HPDE6-E6E7 (cell line): Measurements from ENCODE around the gene PIEZO1.
"Not testable (repeated sequence)": the region's sequence is repeated elsewhere in the genome, so short reads cannot be mapped to it uniquely, and the experiment has no call there.

Experiments
- DNase-seq: peaks from one replicate; pipeline ENCODE4 v3.0.0; 2011; ENCODE audit warnings: missing footprints; ENCODE audit errors: extremely low spot score

The PIEZO1 gene

DNA sequence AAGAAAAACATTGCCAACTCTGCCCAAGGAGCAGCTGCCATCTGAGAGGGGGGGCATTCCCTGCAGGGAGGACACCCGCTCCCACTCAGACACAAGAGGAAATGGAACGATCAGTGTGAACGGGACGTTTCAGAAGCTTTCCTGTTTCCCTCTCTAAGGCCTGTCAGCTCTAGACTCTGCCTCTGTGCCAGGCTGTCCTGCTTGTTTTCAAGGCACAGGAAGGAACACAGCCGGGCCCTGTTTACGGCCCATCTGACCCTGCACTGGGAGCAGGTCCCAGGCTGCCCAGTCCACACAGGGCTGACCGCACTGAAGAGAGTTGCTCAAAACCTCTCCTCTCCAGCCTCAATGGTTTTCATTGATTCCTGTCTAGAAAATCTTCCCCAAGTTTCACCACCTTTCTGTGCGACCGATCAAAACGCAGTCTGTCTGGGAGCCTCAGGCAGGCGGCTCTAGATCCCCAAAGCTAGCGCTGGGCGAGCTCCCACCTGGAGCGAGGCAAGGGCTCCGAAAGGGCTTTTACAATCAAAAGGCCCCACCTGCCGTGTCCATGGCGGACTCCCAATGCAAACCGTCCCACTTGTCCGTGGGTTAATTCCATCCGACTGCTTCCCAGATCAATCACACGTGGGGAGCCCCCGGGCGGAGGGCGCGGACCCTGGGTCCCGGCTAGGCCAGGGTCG lies 1.5 kb downstream of the PIEZO1 start:
- no peak for DNase-seq

DNA sequence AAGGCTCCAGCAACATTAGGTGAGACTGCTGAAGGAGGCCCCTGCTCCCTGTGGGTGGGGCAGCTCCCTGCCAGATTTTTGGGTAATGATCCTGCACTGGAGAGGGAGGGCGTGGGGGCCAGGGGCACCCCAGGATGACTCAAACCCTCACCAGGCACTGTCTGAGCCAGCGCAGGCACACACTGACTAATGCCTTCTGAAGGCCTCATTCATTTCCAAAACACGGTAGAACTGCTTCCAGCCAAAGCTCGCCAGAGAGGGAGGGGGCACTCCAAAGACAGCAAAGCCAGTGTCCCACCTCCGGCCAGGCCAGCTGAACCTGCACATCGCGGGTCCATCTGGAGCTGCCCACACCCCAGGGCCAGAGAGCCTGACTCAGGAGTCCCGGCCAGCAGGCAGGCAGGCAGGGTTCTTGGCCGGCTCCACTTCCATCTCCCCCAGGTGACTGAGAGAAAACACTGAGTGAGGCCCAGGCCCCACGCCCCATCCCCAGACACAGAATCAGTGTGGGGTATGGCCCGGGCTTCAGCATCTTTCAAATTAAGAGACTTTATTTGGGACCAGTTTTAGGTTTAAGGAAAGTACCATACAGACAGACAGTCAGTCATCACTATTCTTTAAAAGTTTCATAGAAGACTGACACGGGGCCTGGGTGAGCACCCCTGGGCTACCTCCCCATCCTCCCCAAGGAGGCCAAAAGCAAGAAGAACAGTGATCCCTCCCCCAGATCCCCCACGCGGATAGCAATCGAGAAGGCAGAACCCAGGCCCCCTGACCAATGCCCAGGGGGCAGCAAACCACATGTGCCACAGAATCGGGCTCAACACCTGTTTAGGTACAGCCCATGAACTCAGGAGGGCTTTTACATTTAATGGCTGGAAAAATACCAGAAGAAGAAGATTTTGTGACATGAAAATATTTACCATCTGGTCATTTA lies 2.3 kb downstream of the PIEZO1 start:
- peak; percentile 92 for DNase-seq

DNA sequence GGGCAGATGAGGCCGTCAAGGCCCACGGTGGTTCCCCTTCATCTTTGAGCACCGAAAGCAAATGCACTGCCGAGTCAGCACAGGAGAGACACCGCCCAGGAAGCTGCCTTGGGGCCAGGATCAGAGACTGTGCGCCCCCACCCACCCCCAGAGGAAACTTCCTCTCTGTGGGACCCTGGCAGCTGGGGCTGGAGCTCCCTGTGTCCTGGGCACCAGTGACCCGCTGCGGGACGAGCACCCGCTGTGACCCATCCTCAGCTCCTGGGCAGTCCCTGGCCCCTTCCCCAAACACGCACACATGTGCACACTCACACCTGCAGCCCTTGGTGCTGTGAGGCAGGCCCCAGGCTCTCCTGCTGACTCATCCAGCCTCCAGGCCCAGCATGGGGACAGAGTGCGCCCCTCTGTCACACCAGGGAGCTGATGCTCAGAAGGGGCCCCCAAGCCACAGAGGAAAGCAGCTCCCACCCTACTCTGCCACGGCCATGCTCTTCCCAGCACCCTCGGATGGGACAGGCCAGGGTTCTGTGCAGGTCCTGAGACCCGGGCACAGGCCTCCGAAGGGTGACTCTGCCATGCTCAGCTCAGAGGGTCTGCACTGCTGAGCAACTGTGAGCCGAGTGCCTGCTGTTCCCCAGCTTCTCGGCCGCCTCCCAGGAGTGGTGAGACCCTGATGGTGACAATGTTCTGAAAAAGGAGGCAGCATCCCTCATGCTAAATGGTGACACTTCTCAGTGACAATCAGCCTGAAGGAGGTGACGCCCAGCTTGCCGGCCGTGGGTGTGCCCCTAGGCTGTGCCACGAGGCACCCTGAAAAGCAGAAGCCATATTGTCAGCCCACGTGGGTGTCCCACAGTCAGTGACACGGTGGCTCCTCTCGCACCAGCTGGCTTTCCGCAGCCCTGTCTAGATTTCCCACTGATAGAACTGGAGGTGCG lies 3.6 kb downstream of the PIEZO1 start:
- DNase-seq: no peak

DNA sequence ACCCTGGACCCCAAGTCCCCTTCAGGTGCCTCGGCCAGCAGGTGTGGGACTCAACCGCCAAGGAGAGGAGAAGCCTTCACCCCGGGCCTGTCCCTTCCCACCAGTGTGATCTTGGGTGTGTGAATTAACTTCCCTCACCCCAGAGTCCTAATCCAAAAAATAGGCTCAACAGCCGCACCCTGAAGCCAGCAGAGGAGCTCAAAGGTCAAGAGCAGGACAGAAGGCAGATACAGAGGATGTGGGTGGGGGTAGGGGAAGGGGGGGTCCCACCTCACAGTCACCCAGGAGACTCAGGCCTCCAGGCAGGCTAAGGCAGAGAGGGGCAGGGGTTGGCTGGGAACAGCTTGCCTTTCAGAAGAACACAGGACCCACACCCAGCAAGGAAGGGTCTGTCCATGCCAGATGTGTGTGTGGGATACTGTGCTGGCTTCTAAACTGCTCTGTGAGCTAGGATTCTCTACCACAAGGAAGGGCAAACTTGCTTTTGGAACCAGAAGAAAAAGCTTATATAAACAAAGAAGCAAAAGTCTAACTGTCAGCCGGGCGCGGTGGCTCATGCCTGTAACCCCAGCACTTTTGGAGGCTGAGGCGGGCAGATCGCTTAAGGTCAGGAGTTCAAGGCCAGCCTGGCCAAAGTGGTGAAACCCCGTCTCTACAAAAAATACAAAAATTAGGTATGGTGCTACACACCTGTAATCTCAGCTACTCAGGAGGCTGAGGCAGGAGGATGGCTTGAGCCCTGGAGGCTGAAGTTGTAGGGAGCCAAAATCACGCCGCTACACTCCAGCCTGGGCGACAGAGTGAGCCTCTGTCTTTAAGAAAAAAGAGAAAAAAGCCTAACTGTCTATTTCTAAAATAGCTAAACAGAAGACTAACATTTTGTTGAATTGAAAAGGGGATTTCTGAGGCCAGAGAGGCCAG lies 4.6 kb downstream of the PIEZO1 start:
- no peak for DNase-seq

DNA sequence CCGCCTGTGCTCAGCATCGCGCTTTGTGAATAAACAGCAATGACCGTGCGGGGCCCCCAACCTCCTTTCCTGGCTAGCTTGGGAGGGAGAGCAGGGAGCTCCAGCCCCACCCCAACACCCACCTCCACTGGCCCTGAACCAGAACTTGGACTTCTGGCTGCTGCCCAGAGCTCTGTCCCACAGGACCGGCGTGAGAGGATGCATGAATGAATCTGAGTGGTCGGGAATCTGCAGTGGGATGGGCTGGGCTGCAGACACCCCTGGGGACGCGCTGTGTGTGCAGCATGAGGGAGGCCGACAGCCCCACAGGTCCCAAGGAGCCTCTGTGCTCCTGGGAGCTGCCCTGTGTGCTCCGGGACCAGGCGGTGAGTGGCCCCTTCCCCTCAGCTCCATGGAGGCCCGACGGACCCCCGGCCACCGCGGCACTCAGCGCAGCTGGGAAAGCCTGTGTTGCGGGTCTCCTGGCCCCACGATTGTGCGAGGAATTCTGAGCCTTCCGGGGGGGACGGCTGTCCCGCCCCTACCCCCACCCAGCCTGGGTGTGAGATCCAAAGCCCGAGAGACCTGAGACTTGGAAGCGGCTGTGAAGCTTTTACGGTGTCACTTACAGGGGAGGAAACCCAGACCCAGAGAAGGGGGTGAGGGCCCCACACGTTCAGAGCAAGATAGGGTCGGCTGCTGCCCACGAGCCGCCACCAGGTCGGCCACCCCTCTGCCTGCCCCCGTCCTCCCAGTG lies 5.4 kb downstream of the PIEZO1 start:
- DNase-seq: no peak

DNA sequence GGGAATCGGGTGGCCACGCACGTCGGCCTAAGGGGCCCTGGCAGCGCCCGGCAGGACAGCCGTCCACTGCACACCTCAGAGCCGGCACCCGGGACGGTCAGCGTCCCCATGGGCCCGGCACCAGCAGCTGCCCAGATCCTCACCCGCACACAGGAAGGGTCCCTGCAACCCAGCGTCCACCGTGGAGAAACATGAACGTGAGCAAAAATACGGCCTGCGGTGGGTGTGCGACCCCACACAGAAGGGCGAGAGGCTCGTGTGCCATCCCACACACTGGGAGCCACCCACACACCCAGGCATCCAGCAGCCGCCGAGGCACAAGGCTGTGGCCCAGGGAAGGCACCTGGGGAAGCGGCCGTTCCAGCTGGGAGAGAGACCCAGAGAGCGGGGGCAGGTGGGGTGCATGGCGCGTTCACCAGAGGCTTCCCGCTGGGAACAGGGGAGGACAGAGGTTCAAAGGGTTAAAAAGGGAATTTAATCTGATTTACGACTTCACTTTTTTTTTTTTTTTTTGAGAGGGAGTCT lies 6.4 kb downstream of the PIEZO1 start:
- DNase-seq: no peak

DNA sequence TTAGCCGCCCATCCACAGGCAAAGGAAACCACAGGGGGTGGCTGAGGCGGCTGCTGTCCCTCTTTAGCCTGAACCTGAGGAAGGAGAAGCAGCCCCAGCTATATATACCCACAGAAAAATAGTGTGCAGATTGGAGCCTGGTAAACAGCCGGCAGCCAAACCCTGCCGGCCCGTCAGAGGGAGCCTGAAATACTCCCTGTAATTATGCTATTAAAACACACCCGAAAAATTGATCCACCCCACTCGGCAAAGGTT lies 6.8 kb downstream of the PIEZO1 start:
- no peak for DNase-seq

DNA sequence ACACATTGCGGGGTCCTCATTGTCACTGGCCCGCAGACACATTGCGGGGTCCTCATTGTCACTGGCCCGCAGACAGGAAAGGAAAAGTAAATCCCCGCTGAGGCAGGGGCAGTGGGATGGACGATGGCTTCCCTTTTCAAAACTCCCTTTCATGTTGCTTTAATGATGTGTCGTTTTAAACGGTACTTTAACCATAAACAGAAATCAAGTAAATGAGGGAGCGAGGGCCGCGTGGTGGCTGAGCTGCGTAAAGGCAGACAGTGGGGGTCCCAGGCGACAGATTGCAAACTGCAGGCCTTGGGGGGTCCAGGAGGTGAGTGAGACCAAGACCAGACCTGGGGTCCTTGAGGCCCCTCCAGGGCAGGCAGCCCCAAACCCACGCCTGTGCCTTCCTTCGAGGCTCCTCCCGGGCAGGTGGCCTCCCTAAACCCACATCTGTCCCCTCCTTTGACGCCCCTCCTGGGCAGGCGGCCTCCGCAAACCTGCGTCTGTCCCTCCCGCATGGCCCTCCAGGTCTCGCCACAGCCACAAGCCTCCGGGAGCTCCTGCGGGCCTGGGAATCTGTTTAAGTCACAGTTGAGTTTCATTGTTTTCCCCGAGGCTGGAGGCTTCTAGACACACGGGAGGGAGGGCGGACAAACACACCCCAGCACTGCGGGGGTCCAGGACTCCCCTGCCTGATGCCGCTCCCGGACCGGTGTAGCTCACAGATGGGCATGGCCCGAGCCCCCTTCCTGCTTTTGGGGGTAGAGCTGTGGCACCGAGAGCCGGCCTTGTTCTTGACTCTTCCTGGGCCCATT lies 7.3 kb downstream of the PIEZO1 start:
- no peak for DNase-seq

DNA sequence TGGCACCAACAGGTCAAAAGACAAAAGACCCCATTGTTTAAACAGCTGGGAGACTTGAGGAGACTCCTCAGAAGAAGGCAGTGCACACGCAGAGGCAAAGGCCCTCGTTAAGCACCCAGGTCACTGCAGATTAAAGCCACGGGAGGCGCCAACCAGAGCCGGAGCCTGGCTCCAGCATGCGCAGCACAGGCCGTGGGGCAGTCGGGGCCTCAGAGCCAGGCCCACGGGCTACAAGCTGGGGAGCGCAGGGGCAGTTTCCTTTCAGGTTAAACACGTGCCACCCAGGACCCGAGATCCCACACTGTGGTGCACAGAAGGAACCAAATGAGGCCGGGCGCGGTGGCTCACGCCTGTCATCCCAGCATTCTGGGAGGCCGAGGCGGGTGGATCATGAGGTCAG lies 9.2 kb downstream of the PIEZO1 start:
- no peak for DNase-seq

DNA sequence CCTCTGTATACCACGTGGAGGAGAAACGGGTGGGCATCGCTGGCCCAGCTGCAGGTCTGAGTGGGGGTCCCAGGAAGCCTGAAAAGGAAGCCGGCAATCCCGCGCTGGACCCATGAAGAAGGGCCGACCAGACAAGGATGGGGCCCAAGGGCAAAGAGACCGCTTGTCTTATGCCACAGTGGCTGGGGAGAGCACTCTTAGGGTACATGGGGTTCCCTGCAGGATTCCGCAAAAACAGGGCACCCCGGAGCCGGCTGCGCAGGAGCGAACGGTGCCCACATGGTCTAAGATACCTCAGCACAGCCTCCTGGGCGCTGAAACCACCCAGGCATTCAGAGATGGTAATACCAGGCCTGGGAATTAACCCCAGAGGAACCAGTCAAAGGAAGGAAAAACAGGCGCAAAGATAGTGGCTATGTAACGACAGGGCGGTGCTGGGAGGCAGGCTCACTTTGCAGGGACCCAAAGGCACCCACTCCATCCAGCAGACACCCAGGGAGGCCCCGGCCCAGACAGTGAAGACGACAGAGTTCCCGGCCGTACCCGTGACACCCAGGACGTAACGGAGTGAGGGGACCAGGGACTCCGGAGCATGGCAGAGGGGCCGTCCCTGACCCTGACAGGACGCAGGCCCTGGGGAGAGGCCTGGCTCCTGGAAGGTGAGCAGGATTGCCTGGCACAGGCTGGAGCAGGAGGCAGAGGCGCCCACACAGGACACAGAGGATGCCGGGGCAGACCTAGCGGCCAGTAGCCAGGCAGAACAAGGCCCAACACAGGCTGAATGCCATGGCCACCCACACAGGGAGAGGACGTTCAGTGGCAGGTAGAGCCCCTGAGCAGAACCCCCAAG lies 10.3 kb downstream of the PIEZO1 start:
- DNase-seq: no peak

DNA sequence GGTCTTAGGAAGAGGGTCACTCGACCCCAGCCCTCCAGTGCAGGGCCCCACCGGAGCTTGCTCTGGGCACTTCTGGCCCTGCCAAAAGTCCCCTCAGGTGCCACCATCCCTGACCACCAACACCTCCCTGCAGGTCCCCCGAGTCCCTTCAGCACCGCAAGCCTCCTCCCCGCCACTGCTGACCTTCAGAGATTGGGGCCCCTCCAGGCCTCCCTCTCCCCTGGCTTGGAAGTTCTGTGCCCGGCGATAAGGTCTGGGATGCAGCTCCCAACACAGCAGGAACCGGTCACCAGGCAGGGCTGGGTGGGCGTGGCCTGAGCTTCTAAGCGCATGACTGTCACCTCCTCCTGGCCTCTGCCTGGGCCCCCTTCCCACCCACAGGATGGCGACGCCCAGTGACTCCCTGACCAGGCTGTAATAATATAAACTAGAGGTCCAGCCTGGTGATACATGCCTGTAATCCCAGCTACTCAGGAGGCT lies 11.2 kb downstream of the PIEZO1 start:
- DNase-seq: no peak

DNA sequence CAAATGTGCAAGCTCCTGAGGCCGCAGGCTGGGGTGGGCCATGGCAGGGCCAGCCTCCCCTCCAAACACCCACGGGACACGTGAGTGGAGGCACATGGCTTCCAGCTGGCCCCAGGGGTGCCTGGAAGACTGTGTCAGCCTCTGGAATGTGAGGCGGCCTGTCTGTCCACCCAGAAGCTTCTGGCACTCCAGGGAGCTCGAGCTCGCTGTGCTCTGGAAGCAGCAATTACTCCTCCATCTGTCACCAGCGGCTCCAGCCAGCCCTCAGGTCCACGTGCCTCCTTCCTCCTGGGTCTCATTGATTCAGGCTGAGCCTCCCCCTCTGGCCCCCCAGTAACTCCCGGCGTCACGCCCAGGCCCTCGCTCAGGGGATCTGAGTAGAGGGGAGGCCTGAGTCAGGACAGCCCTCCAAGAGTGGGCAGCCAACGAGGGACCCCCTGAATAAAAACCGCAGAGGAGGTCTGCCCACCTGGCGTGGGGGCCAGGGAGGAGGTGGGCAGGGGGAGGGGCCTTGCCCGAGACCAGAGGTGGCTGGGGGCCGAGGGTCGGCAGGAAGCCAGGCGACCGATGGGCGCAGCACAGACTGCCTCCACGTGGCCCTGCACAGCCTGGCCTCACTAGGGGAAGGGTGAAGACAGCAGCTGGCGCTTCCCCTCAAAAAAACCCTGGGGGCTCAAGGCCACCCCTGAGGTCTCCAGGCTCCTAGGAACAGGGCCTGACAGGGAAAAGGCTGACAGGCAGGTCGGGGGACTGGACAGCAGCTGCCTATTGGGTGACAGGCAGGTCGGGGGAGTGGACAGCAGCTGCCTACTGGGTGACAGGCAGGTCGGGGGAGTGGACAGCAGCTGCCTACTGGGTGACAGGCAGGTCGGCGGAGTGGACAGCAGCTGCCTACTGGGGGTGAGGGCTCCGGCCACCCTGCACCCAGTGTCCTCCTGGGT lies 11.9 kb downstream of the PIEZO1 start:
- no peak for DNase-seq

DNA sequence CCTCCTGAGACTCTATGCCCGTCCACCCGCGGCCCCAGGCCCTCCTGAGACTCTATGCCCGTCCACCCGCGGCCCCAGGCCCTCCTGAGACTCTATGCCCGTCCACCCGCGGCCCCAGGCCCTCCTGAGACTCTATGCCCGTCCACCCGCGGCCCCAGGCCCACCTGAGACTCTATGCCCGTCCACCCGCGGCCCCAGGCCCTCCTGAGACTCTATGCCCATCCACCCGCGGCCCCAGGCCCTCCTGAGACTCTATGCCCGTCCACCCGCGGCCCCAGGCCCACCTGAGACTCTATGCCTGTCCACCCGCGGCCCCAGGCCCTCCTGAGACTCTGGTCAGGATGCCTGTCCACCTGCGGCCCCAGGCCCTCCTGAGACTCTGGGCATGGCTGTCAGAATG lies 13.2 kb downstream of the PIEZO1 start:
- not testable (repeated sequence) for DNase-seq

DNA sequence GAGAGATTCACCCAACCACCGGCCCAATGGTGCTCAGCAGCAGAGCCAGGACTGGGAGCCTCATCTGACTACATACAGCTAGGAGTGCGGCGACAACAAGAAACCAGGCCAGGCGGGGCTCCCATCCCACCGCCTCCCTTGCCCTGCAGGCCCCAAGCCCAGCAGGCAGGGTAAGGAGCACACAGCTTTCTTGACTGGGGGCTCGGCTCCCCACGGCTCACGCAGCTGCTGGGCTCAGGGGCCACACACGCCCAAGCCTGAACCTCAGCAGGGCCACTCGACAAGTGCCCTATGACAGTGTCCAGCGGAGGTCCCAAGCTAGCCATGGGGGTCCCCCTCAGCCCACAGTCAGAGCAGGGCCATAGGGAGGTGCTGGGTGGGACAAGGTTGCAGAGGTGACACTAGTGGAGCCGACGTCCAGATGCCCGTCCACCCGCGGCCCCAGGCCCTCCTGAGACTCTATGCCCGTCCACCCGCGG lies 13.7 kb downstream of the PIEZO1 start:
- DNase-seq: no peak

DNA sequence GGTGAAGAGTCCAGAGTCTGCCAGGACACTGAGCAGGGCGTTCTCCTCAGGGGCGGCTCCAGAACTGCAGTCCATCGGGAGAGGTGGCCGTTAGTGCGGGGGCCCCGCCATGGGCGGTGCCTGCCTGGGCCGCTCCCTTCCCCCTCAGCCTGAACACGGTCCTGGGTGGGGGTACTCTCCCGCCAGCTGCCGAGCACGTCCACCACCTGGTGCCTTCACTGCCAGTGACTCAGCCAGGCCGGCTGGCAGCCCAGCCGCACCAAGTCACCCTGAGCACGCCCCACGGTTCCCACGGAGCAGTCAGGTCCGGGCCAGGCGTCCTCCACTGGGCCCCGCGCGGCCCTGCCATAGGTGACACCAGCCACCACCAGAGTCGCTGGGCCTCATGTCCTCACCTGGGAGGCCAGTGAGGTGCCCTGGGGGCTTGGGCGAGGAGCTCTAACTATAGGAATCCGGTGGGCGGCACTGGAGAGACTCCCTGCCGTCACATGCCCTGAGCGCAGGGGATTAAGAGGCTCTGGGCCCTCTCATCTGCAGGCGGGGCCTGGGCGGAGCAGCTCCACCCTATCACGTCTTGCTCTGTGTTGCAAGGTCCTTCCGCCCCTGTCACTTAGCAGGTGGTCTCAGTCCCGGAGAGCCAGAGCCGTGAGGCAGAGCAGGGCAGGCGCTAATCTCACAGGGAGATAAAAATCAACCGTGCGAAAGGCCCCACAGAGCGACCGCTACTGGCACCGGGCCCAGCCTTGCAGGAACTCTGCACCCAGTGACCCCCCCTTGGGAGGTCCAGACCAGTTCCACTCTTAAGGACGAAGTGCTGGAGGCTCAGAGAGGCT lies 14.3 kb downstream of the PIEZO1 start:
- no peak for DNase-seq
